NB4 (cell line): Measurements from ENCODE around the gene NTN3.

Experiments
- DNase-seq: peaks from one replicate; pipeline ENCODE4 v3.0.0; 2010; ENCODE audit warnings: low read depth
- H3K4me3 ChIP-seq: one replicate; pipeline ENCODE4 v1.5.1; 2011; ENCODE audit warnings: mild to moderate bottlenecking, low read depth, low read length, moderate library complexity
- MYC ChIP-seq: IDR thresholded peaks from 2 replicates; pipeline ENCODE4 v1.6.1; 2011; ENCODE audit warnings: low read depth, low read length
- POLR2A ChIP-seq: IDR thresholded peaks from 2 replicates; pipeline ENCODE4 v1.6.1; 2011; ENCODE audit warnings: mild to moderate bottlenecking; ENCODE audit not compliant: insufficient read length; ENCODE audit errors: extremely low read depth
- TF ChIP-seq, protein P1 (sequence below): IDR thresholded peaks from one replicate; pipeline ENCODE4 v1.5.1; 2012; ENCODE audit warnings: low read depth, low read length
- TF ChIP-seq, protein P2 (sequence below): IDR thresholded peaks from 2 replicates; pipeline ENCODE4 v1.6.1; 2011; ENCODE audit warnings: low read depth, low read length

The NTN3 gene

GRCh38 chr16:2471653-2472487 is 773 bp downstream of the NTN3 start:
- DNase-seq: peak; percentile 71
- no peak overlapping the region for H3K4me3 ChIP-seq
- TF ChIP-seq, protein P1, sequence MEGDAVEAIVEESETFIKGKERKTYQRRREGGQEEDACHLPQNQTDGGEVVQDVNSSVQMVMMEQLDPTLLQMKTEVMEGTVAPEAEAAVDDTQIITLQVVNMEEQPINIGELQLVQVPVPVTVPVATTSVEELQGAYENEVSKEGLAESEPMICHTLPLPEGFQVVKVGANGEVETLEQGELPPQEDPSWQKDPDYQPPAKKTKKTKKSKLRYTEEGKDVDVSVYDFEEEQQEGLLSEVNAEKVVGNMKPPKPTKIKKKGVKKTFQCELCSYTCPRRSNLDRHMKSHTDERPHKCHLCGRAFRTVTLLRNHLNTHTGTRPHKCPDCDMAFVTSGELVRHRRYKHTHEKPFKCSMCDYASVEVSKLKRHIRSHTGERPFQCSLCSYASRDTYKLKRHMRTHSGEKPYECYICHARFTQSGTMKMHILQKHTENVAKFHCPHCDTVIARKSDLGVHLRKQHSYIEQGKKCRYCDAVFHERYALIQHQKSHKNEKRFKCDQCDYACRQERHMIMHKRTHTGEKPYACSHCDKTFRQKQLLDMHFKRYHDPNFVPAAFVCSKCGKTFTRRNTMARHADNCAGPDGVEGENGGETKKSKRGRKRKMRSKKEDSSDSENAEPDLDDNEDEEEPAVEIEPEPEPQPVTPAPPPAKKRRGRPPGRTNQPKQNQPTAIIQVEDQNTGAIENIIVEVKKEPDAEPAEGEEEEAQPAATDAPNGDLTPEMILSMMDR: no peak
- TF ChIP-seq, protein P2, sequence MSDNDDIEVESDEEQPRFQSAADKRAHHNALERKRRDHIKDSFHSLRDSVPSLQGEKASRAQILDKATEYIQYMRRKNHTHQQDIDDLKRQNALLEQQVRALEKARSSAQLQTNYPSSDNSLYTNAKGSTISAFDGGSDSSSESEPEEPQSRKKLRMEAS: peak; percentile 89
- TF ChIP-seq MYC (peak; percentile 74), POLR2A (peak; percentile 12)

DNA sequence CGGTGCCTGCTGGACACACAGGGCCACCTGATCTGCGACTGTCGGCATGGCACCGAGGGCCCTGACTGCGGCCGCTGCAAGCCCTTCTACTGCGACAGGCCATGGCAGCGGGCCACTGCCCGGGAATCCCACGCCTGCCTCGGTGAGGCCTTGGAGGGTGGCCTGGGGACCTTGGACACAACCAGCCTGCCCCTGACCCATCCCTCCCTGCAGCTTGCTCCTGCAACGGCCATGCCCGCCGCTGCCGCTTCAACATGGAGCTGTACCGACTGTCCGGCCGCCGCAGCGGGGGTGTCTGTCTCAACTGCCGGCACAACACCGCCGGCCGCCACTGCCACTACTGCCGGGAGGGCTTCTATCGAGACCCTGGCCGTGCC is 1.4 kb downstream of the NTN3 start:
- H3K4me3 ChIP-seq: no peak overlapping the region
- TF ChIP-seq, protein P1: no peak
- TF ChIP-seq, protein P2: no peak
- no peak for DNase-seq

- DNase-seq: peak; percentile 31
- H3K4me3 ChIP-seq: peak overlapping the region; percentile 44
- TF ChIP-seq, protein P1: no peak
- no peak for TF ChIP-seq POLR2A
- TF ChIP-seq, protein P2: no peak
- no peak for TF ChIP-seq MYC
These were observed 1.9 kb downstream of the NTN3 start for GRCh38 chr16:2472885-2473445.

GRCh38 chr16:2473446-2473926 is 2.4 kb downstream of the NTN3 start:
- H3K4me3 ChIP-seq: peak overlapping the region; percentile 44
- peak; percentile 79 for DNase-seq
- TF ChIP-seq, protein P1: no peak
- TF ChIP-seq POLR2A: no peak
- no peak for TF ChIP-seq MYC
- TF ChIP-seq, protein P2: no peak

- TF ChIP-seq, protein P2: peak; percentile 64; the same call in 1 of the 2 replicates
- TF ChIP-seq POLR2A (no peak), MYC (peak; percentile 94)
- TF ChIP-seq, protein P1: peak; percentile 22
- peak; percentile 74 for DNase-seq
- H3K4me3 ChIP-seq: peak overlapping the region; percentile 72
These were observed 3.1 kb downstream of the NTN3 start for GRCh38 chr16:2473999-2474876.
